ENCODE measurements around the gene PPP2R2C.

PPP2R2C gene

DNA sequence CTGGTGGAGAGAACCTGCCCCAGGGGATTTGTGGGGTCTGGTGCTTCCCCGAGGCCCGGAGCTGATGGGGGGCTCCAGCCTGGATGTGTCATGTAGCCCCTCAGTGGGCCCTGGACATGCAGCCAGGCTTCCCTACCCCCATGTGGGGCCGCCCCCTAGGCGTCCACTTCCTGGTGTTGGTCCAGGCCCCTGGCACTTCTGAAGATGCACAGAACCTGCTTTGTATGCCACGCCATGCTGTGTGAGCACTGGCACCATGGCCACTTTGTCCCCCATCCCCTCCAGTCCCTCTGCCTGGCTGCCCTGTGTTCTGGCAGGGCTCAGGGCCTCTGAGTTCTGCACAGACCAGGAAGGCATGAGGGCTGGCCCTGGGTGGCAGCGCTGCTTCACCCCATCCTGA, 173.6 kb downstream of the PPP2R2C start:
- no peak for DNase-seq

- DNase-seq: no peak
Observed at GRCh38 chr4:6298035-6298434, 174.4 kb downstream of the PPP2R2C start.

DNA sequence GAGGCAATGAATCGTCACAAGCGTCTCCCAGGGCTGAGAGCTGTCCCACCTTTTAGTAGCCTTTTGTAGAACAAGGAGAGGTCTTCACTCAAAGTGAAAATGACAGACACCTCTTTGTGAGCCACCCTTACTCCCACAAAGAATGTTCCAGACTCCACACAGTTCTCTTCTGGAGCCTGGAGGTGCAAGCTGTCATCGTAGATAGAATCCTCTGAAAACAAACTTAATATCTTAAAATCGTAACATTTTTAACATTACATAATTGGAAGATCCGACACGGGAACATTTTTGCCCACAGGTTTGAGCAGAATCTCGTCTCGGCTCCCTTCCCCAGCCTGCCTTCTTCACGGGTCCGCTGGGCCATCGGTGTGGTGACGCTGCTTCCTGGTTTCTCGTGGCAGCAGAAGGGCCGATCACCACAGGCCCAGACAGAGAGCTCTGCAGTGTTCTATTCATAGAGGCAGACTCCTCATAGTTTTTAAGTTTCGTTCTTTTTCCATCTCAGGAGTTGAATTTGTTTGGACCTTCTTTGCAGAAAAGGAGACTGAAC, 175.1 kb downstream of the PPP2R2C start:
- DNase-seq: no peak

- no peak for DNase-seq
Observed at GRCh38 chr4:6296026-6296425, 176.4 kb downstream of the PPP2R2C start.

DNA sequence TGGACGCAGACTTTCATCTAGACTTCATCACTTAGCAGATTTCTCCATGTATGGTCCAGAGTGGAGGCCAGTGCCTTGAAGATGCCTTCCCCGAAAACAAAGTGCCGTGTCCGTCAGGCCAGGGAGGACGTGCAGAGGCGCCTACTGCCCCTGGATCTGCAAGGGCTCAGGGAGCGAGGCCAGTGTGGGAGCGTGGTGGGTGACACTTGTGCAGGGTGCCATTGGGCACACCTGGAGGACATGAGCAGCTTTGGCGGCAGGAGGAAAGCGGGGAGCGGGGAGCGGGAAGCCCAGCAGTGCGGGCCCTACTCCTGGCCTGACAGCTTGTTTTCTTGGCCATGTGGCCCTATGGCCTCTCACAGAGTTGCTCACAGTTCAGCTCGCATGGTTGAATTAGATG, 176.9 kb downstream of the PPP2R2C start:
- no peak for DNase-seq

DNA sequence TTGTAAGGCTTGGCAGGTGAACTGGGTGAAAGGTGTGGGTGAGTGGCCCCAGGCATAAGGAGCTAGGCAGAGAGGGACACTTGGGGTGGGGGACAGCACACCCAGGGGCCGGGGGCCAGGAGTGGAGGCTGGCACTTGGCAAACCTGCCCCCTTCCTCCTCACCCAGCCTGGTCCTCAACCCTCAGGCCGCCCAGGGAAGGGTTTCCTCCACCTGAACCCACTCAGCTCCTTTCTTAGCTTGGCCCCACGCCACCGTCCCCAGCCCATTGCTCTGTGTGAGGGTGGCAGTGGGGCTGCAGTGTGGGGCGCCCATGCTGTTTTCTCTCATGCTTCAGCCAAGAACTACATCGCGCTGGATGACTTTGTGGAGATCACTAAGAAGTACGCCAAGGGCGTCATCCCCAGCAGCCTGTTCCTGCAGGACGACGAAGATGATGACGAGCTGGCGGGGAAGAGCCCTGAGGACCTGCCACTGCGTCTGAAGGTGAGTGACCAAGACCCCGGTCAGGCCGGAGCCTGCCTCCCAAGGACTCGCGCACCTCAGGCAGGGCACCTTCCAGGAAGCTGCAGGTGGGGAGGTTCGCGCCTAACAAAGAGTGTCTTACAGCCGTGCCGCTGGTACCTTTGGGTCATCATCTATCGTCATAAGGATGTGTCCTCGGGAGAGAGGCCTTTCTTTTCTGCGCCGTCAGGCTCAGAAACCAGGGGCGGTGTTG, 177.6 kb downstream of the PPP2R2C start:
- no peak for DNase-seq

GRCh38 chr4:6293661-6294060, 178.8 kb downstream of the PPP2R2C start:
- DNase-seq: no peak

- DNase-seq: no peak
Observed at GRCh38 chr4:6293097-6293445, 179.3 kb downstream of the PPP2R2C start.

DNA sequence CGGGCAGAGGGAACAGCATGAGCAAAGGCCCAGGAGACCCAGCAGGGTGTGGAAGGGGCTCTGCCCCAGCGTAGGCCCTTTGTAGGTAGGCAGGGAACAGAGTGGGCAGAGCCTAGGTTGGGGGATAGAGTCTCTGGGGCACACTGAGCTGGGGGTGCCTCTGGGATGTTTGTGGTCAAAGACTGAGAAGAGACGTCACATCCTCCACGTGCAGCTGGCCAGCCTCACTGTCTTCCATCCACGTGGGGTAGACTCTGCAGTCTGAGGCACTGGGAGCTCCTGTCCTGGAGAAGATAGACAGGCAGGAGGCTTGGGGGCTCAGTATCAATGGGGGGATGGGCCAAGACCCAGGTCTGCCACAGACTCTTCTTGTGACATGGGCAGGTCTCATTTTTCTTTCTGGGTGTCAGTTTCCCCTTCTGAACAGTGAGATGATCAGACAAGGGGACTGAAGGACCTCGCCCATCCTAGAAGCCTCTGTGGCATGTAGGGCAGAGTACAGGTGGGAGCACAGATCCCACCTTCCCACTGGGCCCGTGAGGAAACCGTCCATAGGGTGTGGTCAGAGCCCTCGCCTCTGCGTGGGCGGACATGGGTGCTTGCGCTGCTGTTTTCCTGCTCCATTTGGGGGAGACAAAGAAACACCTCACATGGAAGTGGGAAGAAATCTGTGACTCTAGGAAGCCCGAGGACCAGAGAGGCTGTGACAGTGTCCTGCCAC, 179.9 kb downstream of the PPP2R2C start:
- no peak for DNase-seq

DNA sequence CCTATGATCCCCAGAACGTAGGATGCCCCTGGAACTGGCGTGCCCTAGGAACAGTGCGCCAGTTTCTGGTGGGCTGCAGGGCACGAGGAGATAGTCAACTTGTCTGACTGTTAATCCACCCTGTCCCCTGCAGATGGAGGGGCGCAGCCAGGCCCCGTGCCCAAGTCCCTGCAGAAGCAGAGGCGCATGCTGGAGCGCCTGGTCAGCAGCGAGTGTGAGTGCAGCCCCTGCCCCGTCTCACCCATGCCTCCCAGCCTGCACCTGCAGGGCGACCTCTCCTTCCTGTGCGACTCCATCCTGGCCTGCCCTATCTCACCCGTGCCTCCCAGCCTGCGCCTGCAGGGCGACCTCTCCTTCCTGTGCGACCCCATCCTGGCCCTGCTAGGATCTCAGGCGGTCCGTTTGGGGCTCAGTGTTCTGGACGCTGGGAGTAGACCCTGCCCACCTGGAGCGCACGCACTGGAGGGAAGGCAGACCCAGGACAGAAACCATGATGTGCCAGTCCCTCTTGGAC, 180.6 kb downstream of the PPP2R2C start:
- DNase-seq: no peak

- DNase-seq: no peak
Observed at GRCh38 chr4:6290769-6291547, 181.5 kb downstream of the PPP2R2C start.

- DNase-seq: no peak
Observed at GRCh38 chr4:6290256-6290655, 182.2 kb downstream of the PPP2R2C start.

DNA sequence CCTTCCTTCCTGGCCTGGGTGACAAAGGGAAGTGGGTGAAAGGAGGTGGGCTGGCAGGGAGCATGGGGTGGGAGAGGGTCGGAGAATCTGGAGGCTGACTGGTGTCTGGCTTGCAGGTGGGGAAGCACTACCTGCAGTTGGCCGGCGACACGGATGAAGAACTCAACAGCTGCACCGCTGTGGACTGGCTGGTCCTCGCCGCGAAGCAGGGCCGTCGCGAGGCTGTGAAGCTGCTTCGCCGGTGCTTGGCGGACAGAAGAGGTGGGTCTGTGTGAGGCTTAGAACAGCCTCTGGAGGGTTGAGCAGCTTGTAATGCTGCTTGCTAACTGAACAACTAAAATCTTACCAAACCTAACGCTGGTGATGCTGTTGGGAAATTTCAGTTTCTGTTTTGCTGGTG, 183.5 kb downstream of the PPP2R2C start:
- no peak for DNase-seq

DNA sequence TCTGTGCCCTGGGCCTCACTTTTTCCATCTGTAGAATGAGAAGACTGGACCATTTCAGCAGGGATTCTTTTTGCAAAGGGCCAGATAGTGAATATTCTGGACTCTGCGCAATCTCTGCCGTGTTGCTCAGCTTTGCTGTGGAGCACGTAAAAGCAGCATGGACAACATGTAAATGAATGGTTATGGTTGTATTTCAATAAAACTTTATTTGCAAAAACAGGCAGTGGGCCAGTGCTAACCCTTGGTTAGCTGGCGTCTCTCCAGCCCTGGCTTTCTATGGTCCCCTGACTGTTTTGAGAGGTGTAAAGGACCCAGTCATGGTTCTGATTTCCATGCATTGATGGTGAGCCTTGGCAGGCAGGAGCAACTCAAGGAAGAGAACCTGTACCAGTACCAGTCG, 184.1 kb downstream of the PPP2R2C start:
- no peak for DNase-seq

GRCh38 chr4:6287017-6287788, 185.2 kb downstream of the PPP2R2C start:
- DNase-seq: no peak

GRCh38 chr4:6283282-6283681, 189.1 kb downstream of the PPP2R2C start:
- no peak for DNase-seq

GRCh38 chr4:6282314-6282771, 190.1 kb downstream of the PPP2R2C start:
- DNase-seq: peak; percentile 8

DNA sequence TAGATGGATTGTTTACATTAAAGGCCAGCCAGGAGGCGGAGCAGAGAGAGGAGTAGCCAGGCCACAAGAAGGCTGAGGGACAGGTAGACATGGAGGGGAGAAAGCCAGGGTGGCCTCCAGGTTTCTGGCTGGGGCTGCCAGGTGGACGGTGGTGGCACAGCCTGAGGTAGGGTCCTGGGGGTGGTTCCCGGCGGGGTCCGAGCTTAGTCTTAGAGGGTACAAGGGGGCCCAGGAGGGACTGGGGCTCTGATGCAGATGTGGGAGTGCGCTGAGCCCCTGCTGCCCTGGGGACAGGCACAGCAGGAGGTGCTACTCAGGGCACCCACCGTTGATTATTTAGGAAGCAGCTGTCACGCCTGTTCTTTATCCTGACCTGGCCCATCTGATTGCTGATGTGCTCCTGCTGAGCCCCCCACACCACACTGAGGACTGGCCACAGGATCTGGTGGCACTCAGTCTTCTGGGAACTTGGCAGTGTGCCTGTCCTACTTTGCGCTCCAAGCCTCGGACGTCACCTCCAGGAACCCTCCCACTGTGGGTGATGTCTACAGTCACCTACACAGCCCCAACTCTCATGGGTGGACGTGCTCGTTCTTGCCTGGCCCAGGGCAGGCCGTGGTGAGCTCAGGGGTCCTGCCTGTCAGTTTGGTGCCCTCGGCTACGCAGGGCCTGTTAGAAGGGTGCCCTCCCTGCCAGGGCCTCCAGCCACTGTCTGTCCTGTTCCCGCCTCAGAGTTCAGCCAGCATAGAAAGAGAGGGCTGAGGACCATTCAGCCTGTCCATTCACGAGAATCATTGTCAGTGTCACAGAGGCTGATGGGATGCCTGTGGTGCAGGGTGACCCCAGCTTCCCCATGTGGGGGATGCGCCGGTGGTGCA, 190.7 kb downstream of the PPP2R2C start:
- no peak for DNase-seq

DNA sequence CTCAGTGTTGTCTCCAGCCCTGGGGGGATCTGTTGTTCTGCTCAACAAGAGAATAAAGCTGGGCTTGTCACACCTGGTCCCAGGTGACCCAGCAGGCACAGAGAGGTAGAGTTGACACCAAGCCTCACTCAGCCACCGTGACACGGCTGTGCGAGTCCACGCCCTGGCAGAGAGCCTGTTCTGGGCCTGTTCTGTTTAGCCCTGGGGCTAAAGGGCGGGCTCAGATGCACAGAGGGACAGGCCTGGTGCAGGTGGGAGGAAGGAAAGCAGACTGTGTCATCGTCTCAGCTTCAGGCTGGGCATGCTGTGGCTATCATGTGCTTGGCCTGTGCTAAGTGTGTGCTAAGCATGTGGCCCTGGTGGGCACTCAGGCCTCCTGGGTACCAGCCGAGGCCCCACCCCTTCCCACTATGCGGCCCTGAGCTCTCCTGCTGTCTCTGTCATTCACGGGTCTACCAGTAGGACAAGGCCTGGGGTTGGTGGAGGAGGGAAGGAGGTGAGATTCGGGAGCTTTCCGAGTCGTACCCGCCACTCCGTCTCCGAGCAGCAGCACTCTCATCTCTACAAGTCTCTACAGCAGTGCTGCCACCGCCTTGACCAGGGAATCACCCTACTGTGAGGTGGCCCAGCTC, 191.9 kb downstream of the PPP2R2C start:
- DNase-seq: no peak

- DNase-seq: no peak
Observed at GRCh38 chr4:6279582-6280289, 192.7 kb downstream of the PPP2R2C start.

Measured in NCI-H226 (cell line).